ENCODE results near the gene RBPJL. TPM values are rescaled to one million over a fixed set of nuclear protein-coding genes. Genes with fewer than 3 reads are reported as not detected.

RBPJL gene
- total and polyA plus RNA-seq, 2 of the 13 experiments (the other 11 are each of a cell fraction or from before 2014, with no cell fraction given) = not detected

- TF ChIP-seq TFDP1 (CRISPR knock-in tag; IDR thresholded peaks at IDR 0.05; ENCODE audit: borderline replicate concordance) = peak; percentile 30; the same call in 1 of the 2 replicates
- TF ChIP-seq, protein P1, sequence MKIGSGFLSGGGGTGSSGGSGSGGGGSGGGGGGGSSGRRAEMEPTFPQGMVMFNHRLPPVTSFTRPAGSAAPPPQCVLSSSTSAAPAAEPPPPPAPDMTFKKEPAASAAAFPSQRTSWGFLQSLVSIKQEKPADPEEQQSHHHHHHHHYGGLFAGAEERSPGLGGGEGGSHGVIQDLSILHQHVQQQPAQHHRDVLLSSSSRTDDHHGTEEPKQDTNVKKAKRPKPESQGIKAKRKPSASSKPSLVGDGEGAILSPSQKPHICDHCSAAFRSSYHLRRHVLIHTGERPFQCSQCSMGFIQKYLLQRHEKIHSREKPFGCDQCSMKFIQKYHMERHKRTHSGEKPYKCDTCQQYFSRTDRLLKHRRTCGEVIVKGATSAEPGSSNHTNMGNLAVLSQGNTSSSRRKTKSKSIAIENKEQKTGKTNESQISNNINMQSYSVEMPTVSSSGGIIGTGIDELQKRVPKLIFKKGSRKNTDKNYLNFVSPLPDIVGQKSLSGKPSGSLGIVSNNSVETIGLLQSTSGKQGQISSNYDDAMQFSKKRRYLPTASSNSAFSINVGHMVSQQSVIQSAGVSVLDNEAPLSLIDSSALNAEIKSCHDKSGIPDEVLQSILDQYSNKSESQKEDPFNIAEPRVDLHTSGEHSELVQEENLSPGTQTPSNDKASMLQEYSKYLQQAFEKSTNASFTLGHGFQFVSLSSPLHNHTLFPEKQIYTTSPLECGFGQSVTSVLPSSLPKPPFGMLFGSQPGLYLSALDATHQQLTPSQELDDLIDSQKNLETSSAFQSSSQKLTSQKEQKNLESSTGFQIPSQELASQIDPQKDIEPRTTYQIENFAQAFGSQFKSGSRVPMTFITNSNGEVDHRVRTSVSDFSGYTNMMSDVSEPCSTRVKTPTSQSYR (CRISPR knock-in tag; IDR thresholded peaks at IDR 0.05; ENCODE audit: borderline replicate concordance) = peak; percentile 15; the same call in 1 of the 2 replicates
- 0 out of 2 replicates have a peak, but pooled peaks have one; percentile 56 for TF ChIP-seq ZNF224 (CRISPR knock-in tag; IDR thresholded peaks at IDR 0.05)
- TF ChIP-seq ZNF124 (CRISPR knock-in tag; IDR thresholded peaks at IDR 0.05) = peak; percentile 5; the same call in 1 of the 2 replicates
- TF ChIP-seq ZNF451 (CRISPR knock-in tag; IDR thresholded peaks at IDR 0.05) = 0 out of 2 replicates have a peak, but pooled peaks have one; percentile 3
- TF ChIP-seq HDAC6 (IDR thresholded peaks at IDR 0.05; ENCODE audit: low read depth, low read length) = no peak
- no peak for TF ChIP-seq IRX3 (CRISPR knock-in tag; IDR thresholded peaks at IDR 0.05; ENCODE audit: borderline replicate concordance, low read depth)
- TF ChIP-seq ZZZ3 (CRISPR knock-in tag; IDR thresholded peaks at IDR 0.05; ENCODE audit: borderline replicate concordance) = no peak
- peak; percentile 68; the same call in 1 of the 2 replicates for TF ChIP-seq HDAC2 (CRISPR knock-in tag; IDR thresholded peaks at IDR 0.05)
- TF ChIP-seq, protein P2, sequence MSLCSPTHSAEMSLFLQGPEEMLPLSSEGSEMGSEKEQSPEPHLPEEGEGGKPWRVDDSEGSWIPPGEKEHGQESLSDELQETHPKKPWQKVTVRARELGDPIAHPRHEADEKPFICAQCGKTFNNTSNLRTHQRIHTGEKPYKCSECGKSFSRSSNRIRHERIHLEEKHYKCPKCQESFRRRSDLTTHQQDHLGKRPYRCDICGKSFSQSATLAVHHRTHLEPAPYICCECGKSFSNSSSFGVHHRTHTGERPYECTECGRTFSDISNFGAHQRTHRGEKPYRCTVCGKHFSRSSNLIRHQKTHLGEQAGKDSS (CRISPR knock-in tag; IDR thresholded peaks at IDR 0.05; ENCODE audit: borderline replicate concordance, low read depth) = 0 out of 2 replicates have a peak, but pooled peaks have one; percentile 31
- TF ChIP-seq ZBTB7B (CRISPR knock-in tag; IDR thresholded peaks at IDR 0.05) = peak; percentile 89
- peak; percentile 72; the same call in 1 of the 2 replicates for TF ChIP-seq GLI4 (CRISPR knock-in tag; IDR thresholded peaks at IDR 0.05; ENCODE audit: borderline replicate concordance)
- TF ChIP-seq, protein P3, sequence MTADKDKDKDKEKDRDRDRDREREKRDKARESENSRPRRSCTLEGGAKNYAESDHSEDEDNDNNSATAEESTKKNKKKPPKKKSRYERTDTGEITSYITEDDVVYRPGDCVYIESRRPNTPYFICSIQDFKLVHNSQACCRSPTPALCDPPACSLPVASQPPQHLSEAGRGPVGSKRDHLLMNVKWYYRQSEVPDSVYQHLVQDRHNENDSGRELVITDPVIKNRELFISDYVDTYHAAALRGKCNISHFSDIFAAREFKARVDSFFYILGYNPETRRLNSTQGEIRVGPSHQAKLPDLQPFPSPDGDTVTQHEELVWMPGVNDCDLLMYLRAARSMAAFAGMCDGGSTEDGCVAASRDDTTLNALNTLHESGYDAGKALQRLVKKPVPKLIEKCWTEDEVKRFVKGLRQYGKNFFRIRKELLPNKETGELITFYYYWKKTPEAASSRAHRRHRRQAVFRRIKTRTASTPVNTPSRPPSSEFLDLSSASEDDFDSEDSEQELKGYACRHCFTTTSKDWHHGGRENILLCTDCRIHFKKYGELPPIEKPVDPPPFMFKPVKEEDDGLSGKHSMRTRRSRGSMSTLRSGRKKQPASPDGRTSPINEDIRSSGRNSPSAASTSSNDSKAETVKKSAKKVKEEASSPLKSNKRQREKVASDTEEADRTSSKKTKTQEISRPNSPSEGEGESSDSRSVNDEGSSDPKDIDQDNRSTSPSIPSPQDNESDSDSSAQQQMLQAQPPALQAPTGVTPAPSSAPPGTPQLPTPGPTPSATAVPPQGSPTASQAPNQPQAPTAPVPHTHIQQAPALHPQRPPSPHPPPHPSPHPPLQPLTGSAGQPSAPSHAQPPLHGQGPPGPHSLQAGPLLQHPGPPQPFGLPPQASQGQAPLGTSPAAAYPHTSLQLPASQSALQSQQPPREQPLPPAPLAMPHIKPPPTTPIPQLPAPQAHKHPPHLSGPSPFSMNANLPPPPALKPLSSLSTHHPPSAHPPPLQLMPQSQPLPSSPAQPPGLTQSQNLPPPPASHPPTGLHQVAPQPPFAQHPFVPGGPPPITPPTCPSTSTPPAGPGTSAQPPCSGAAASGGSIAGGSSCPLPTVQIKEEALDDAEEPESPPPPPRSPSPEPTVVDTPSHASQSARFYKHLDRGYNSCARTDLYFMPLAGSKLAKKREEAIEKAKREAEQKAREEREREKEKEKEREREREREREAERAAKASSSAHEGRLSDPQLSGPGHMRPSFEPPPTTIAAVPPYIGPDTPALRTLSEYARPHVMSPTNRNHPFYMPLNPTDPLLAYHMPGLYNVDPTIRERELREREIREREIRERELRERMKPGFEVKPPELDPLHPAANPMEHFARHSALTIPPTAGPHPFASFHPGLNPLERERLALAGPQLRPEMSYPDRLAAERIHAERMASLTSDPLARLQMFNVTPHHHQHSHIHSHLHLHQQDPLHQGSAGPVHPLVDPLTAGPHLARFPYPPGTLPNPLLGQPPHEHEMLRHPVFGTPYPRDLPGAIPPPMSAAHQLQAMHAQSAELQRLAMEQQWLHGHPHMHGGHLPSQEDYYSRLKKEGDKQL (CRISPR knock-in tag; IDR thresholded peaks at IDR 0.05; ENCODE audit: low read depth) = peak; percentile 26; the same call in 1 of the 2 replicates
These were observed 31.7 kb downstream of the RBPJL start (continued) for GRCh38 chr20:45338121-45339030.

Data from HepG2 (cell line).